Left ventricle myocardium superior (tissue), 1 donor: Measurements from ENCODE around the gene CDC40. TPM values are rescaled to one million over a fixed set of nuclear protein-coding genes. Genes with fewer than 3 reads are reported as not detected.
"Not testable (repeated sequence)": the region's sequence is repeated elsewhere in the genome, so short reads cannot be mapped to it uniquely, and the experiment has no call there.

Experiments
- ATAC-seq: fragments of 200-7000 bp; cut with Tn5 transposase; one replicate; pipeline ENCODE4 v1.9.1; 2020; ENCODE audit warnings: mild to moderate bottlenecking, moderate library complexity
- DNase-seq: peaks from one replicate; pipeline ENCODE4 v3.0.0-alpha.2; 2020
- intact Hi-C: fragments of 100-400 bp; cut with micrococcal nuclease; formaldehyde crosslinking; loops from one replicate; pipeline ENCODE4 v1.11.0; 2022
- total RNA-seq: library from RNA; stranded (reverse); fragmentation: NEBNext Ultra II Directional; extraction: Animal tissue kit (Norgen Biotek cat#: 25700); gene quantifications from one replicate; pipeline ENCODE4 v1.2.1, GENCODE V29; 2021
- donor health status: DM: no; HTN: yes; CAD: no; lungs with severe emphysema.

CDC40 gene
- total RNA-seq, 1 donor from 2014 or later = 13.6 TPM

DNA sequence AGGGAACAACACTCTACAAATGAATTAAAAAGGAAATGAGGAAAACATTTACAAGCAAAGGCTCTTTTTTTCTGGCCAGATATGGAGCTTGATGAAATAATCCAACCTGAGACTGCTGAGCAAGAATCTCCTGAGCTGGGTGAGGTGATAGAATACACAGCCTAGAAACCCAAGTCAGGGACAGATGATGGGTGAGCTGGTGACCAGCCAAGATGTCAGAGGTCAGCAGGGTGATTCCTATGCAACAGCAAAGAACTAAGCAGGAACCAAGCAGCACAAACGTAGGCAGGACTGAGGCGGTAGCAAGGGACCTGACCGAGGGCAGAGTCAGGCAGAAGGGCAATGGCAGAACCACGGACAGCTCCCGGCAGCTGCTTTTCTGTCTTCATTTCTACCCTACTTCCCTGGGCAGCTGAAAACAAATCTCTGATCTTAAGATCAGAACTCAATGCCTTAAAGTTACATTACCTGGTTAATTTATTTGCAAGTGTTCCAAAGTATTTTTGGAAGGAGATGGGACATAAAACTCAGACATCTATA, 75.1 kb downstream of the CDC40 start:
- ATAC-seq = no peak
- DNase-seq = peak; percentile 27
- intact Hi-C loops = no loop called here

DNA sequence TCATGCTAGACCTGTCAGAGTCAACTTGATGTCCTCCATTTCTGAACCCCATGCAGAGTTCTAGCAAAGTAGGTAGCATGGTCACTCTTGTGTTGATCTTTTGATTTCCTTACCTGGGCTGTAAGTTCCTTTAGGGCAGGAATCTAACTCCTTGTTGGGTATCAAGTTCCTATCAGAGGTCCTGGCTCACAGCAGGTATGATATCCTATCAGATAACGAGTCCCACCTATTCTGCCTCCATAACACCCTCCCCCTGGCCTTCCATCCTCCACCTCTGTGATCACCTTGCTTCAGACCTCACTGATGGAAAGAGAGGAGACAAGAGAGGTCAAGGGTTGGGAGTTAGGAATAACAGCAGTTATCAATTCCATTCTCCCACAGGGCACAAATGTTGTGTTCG, 76.1 kb downstream of the CDC40 start:
- no peak for ATAC-seq
- intact Hi-C loops = no loop called here
- no peak for DNase-seq

DNA sequence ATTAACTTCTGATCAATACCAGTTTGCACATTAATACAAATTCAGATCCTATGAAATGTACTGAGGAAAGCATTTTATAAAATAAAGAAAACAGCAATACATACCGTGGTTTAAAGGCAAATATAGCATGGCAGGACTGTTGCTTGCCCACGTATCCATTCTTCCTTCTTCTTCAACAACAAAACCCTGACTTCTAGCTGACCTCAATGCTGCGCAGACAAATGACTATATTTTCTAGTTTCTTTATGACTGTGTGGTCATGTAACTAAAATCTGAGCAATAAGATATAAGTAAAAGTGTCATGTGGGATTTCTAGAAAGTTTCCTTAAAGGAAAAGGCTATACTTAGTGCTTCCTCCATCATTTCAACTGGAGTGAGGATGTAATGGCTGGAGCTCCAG, 85.0 kb downstream of the CDC40 start:
- ATAC-seq (no peak), DNase-seq (no peak)
- intact Hi-C loops = no loop called here

DNA sequence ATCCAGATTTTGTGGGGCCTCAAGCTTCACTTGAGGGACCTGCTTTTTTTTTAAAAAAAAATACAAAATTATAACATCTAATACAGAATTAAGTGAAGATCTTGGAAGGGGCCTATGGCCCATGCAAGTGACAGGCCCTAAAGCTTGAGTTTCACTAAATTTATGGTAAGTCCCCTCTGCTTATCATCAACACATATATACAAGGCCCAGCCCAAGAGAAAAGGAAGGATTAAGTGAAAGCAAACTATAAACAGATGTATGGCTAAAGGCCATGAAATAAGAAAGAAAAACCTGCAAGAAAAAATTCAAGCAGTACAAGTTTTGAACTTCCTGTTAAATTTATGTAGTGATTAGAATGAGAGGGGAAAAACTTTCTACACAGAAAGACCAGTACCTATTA, 86.8 kb downstream of the CDC40 start:
- intact Hi-C loops = no loop called here
- DNase-seq (no peak), ATAC-seq (no peak)

DNA sequence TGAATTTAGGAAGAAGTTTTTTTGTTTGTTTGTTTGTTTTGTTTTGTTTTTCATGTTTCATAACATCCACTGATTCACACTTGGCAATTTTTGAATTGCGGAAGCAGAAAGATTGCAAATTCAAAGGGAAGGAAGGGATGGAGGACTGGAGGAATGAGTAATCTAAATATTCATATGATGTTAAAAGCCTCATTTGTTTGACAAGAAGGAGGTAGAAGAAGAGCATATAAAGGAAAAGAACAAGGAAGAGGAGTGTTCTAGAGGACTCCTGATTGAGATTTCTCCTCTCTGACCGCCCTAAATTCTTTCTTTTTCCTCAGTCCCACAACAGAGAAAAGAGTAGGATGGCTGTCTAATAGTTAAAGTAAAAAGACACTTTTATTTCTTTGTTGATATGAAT, 89.4 kb downstream of the CDC40 start:
- intact Hi-C loops = no loop called here
- no peak for ATAC-seq

DNA sequence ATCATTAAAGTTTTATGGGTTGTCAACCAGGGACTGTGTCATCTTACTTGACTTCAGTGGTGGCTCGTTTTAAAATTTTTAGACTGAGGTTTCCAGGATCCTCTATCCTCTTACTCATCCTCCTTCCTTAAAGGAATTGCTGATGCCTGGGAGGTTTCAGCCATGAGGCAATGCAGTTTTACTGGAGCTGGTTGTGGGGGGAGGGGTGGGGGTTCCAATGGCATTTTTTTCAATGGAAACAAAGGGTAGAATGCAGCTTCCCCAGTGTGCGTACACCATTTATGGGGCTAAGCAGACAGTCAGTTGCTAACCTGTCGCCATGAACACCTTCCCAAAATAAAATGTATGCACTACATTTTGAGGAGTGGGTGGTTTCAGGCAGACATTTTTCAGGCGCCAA, 89.9 kb downstream of the CDC40 start:
- ATAC-seq (no peak), DNase-seq (no peak)
- intact Hi-C loops = no loop called here

More for the DNA sequence above, 89.4 kb downstream of the CDC40 start:
- DNase-seq = no peak

DNA sequence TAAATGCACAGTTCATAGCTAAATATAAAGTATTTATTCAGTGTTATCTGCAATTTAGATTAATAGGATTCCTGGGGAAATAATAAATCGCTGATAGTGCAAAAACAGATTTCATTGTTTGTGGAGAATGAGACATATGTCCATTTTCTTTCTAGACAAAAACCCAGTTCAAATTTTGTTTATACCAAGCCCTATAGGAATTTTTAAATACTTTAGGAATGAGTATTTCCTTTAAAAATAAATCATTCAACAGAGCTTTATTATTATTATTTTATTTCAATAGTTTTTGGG, 91.5 kb downstream of the CDC40 start:
- ATAC-seq (no peak), DNase-seq (no peak)
- intact Hi-C loops = no loop called here

DNA sequence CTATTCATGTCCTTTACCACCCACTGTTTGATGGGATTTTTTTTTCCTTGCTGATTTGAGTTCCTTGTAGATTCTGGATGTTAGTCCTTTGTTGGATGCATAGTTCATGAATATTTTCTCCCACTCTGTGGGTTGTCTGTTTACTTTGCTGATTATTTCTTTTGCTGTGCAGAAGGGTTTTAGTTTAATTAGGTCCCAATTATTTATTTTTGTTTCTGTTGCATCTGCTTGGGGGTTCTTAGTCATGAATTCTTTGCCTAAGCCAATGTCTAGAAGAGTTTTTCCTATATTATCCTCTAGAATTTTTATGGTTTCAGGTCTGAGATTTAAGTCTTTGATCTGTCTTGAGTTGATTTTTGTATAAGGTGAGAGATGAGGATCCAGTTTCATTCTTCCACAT, 92.6 kb downstream of the CDC40 start:
- ATAC-seq, DNase-seq, intact Hi-C loops: not testable (repeated sequence)

DNA sequence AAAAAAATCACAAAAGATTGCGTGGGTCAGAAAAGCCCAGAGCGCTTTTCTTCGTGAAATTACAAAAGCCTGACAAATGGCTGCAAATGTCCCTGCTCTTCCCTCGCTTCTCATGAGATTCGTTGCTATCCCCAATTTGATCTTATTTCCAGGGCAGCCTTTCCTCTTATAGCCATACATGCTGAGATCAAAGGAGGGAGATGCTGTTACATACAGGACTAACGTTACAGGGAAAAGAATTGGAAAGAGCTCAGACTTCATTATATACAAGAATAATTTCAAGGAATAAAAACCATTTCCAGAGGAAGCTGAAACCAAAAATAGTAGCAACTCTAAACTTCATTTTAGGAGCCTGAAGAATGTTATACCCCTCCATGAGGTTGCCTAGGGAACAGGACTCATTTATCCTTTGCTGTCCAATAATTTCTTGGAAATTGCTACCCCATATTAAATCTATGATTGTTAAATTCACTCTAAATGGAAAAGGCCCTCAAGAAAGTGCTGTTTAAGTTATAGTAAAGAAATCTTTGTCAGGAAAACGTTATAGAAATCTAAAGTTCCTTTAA, 97.0 kb downstream of the CDC40 start:
- no peak for DNase-seq
- ATAC-seq = no peak
- intact Hi-C loops = no loop called here

Other genes with a start within 250 kb of the CDC40 start
- gene GPR6, start 202.1 kb upstream of the CDC40 start, total RNA-seq = not detected
- gene WASF1, start 757 bp upstream of the CDC40 start, total RNA-seq = 1.7 TPM
- gene METTL24, start 177.9 kb downstream of the CDC40 start, total RNA-seq = 1.6 TPM
- 31.5 TPM for gene DDO, start 235.1 kb downstream of the CDC40 start, total RNA-seq